GM13976 (cell line): ENCODE measurements around the gene ATP5F1D.

Experiments used
- DNase-seq: peaks from one replicate; pipeline ENCODE4 v3.0.0; 2012; ENCODE audit warnings: low spot score
- CTCF ChIP-seq: IDR thresholded peaks from 2 replicates; pipeline ENCODE4 v1.5.1; 2012; ENCODE audit warnings: borderline replicate concordance, mild to moderate bottlenecking; ENCODE audit not compliant: insufficient read depth; ENCODE audit errors: extremely low read depth, missing control alignments, control extremely low read depth
- in situ Hi-C: fragments of 300-500 bp; cut with MboI; formaldehyde crosslinking; loops from one replicate; pipeline ENCODE4 v1.12.0; 2022; ENCODE audit warnings: low sequenced_read_pairs, mixed read lengths, inconsistent platforms; ENCODE audit not compliant: unreplicated experiment

The ATP5F1D gene

DNA sequence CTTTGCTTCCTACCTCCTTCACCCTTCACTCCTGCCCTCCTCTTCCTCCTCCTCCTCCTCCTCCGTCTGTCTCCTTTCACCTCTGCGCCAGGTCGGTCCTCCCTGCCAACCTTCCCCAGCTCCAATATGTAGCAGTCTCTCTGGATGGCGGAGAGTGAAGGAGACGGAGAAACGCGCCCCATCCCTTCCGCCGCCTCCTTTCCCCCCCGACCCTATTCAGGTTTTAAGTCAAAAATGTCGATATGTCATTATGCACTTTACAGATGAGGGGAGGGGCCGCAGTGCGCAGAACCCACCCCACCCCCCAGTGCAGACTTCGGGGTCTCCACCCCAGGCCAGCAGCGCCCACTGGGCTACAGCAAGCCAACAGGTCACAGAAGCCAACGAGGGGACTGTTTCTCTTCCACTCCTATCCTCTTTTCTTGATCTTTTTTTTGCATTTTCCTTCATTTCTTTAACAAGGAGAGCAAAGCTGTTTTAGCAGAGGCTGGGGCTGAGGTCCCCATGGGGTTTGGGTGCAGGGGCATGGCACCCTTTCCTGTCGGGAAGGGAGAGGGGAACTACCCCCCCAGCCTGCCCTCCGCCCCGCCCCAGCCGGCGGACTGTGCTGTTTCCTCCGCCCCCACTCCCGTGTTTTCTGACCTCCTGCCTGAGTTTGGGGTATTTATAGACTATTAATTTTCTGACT is 16.1 kb downstream of the ATP5F1D start:
- in situ Hi-C loops = no loop called here
- TF ChIP-seq CTCF = no peak
- no peak for DNase-seq

GRCh38 chr19:1258163-1258492 is 16.6 kb downstream of the ATP5F1D start:
- in situ Hi-C loops = no loop called here
- no peak for TF ChIP-seq CTCF
- DNase-seq = no peak

DNA sequence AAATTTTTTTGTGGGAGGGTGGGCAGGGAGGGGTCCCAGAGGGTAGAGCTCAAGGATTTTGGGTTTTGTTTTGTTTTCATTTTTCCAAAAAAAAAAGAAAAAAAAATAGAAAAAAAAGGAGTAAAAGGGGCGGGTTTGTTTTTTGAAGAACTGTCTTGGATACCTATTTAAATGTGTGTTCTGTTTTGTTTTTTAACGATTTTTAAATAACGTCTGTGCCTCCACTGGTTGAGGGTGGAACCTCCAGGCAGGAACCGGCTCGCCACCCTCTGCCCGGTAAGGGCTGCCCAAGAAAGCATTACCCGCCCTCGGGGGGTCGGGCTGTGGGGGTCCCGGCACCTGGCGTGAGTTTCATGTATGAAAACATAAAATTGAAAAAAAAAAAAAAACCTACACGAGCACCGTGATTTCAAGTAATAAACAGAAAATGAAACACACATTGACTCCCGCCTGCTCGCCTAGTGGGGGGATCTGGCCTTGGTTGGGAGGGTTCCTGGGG is 17.2 kb downstream of the ATP5F1D start:
- no peak for TF ChIP-seq CTCF
- DNase-seq = no peak
- in situ Hi-C loops = no loop called here

DNA sequence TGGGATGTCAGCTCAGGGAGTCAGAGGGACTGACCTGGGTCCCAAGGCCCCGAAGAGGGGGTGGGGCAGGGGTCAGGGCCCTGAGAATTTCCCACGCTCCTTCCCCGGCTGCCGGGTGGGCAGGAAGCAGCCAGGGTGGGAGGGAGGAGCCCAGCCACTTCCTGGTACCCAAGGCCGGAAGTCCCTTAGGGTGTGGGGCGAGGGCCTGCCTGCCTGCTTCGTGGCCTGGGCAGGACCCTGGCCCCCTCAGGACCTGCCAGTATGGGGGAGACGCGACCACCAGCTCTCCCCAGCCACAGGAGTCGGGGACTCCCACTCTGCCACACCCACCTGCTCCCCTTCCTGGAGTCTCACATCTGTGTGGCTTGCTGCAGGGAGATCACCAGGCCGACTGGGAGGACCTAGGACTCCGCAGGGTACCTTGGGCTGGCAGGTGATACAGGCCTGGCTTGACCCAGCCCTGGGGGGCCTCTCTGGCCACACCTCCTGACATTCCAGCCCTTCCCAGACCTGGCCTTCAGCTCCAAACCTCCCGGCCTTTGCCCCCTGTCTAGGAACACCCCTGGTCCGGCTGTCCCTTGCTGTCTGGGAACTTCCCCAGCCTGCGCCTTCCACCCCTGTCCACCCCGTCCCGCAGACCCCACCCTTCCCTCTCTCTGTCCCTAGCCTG is 17.8 kb downstream of the ATP5F1D start:
- in situ Hi-C loops = no loop called here
- TF ChIP-seq CTCF = no peak
- peak; percentile 74 for DNase-seq

- TF ChIP-seq CTCF = no peak
- DNase-seq = no peak
- in situ Hi-C loops = no loop called here
Measured at GRCh38 chr19:1259876-1260748, 18.6 kb downstream of the ATP5F1D start.

GRCh38 chr19:1260749-1261537 is 19.4 kb downstream of the ATP5F1D start:
- no peak for TF ChIP-seq CTCF
- peak; percentile 96 for DNase-seq
- in situ Hi-C loops = no loop called here
